ENCODE measurements around the gene COX10. TPM values are rescaled to one million over a fixed set of nuclear protein-coding genes. Genes with fewer than 3 reads are reported as not detected.
A peak's percentile ranks its signal among the peaks of the same experiment; 100 is the strongest.

The COX10 gene
- total RNA-seq, 1 experiment from 2014 or later: 13.4 TPM

DNA sequence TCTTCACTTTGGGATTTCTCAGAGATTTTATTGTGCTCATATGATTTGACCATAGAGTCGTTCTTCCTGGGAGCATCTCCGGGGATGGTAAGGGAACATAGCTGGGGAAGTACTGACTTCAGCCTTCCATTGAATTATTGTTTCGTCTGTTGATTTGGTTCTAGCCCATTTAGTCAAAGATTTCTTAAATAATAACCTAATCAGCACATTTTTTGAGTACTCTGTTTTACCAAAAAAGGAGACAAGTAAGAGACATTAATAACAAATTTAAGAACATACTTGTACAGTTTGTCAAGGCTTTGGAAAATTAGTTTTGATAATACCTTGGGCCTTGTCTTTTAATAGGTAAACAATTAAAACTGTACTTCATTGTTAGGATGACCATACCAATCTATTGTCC, 89.4 kb downstream of the COX10 start:
- H3K27ac ChIP-seq (ENCODE audit: low read length): no peak overlapping the region
- in situ Hi-C loops (cut with HindIII; ENCODE audit: low pct_unique_long_range_greater_than_20kb, low sequenced_read_pairs) (no loop called here), intact Hi-C loops (cut with micrococcal nuclease; ENCODE audit: unreplicated experiment) (no loop called here)
- H3K36me3 ChIP-seq (ENCODE audit: control insufficient read depth, insufficient read depth, low read length): no peaks in the 10 kb centered on the region
- POLR2A ChIA-PET: no interaction called here
- DNase-seq (ENCODE audit: low read depth, low spot score) (no peak), ATAC-seq (no peak)
- H3K4me3 ChIP-seq (ENCODE audit: low read depth in 2 of 2, low read length in 2 of 2): no peak overlapping the region
- H3K4me1 ChIP-seq (ENCODE audit: control insufficient read depth, insufficient read depth, low read length): no peaks in the 10 kb centered on the region
- no peak for TF ChIP-seq SIN3A (IDR thresholded peaks at IDR 0.05; ENCODE audit: borderline replicate concordance, insufficient read depth, low read depth, low read length)
- no peak for TF ChIP-seq POLR2AphosphoS5 (IDR thresholded peaks at IDR 0.05; ENCODE audit: low read depth, low read length)
- TF ChIP-seq TCF7L2 (IDR thresholded peaks at IDR 0.05; ENCODE audit: low read depth, low read length): no peak
- TF ChIP-seq, protein P1, sequence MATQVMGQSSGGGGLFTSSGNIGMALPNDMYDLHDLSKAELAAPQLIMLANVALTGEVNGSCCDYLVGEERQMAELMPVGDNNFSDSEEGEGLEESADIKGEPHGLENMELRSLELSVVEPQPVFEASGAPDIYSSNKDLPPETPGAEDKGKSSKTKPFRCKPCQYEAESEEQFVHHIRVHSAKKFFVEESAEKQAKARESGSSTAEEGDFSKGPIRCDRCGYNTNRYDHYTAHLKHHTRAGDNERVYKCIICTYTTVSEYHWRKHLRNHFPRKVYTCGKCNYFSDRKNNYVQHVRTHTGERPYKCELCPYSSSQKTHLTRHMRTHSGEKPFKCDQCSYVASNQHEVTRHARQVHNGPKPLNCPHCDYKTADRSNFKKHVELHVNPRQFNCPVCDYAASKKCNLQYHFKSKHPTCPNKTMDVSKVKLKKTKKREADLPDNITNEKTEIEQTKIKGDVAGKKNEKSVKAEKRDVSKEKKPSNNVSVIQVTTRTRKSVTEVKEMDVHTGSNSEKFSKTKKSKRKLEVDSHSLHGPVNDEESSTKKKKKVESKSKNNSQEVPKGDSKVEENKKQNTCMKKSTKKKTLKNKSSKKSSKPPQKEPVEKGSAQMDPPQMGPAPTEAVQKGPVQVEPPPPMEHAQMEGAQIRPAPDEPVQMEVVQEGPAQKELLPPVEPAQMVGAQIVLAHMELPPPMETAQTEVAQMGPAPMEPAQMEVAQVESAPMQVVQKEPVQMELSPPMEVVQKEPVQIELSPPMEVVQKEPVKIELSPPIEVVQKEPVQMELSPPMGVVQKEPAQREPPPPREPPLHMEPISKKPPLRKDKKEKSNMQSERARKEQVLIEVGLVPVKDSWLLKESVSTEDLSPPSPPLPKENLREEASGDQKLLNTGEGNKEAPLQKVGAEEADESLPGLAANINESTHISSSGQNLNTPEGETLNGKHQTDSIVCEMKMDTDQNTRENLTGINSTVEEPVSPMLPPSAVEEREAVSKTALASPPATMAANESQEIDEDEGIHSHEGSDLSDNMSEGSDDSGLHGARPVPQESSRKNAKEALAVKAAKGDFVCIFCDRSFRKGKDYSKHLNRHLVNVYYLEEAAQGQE (IDR thresholded peaks at IDR 0.05; ENCODE audit: insufficient read depth in 1 of 2, low read depth in 2 of 2, low read length in 1 of 2): no peak
- CTCF ChIA-PET: no interaction called here
- H3K27me3 ChIP-seq (ENCODE audit: control insufficient read depth, insufficient read depth, low read length): no peaks in the 10 kb centered on the region
- no TSS peak for BruUV-seq (replicated peaks)
- H3K9me3 ChIP-seq (ENCODE audit: control insufficient read depth, insufficient read depth, low read depth, low read length): no peaks in the 10 kb centered on the region

- Histone ChIP-seq H3K27ac (ENCODE audit: low read length) (no peak overlapping the region), H3K4me1 (ENCODE audit: control insufficient read depth, insufficient read depth, low read length) (no peaks in the 10 kb centered on the region), H3K27me3 (ENCODE audit: control insufficient read depth, insufficient read depth, low read length) (no peaks in the 10 kb centered on the region), H3K9me3 (ENCODE audit: control insufficient read depth, insufficient read depth, low read depth, low read length) (no peaks in the 10 kb centered on the region), H3K36me3 (ENCODE audit: control insufficient read depth, insufficient read depth, low read length) (no peaks in the 10 kb centered on the region; the same call in 1 of the 2 replicates), H3K4me3 (ENCODE audit: low read depth in 2 of 2, low read length in 2 of 2) (no peak overlapping the region)
- no peak for DNase-seq (ENCODE audit: low read depth, low spot score)
- CTCF ChIA-PET: no interaction called here
- POLR2A ChIA-PET: no interaction called here
- no peak for ATAC-seq
- intact Hi-C loops (cut with micrococcal nuclease; ENCODE audit: unreplicated experiment): no loop called here
- TSS peak; percentile 22 for BruUV-seq (replicated peaks)
- TF ChIP-seq, protein P1 (IDR thresholded peaks at IDR 0.05; ENCODE audit: insufficient read depth in 1 of 2, low read depth in 2 of 2, low read length in 1 of 2): no peak
- no peak for TF ChIP-seq TCF7L2 (IDR thresholded peaks at IDR 0.05; ENCODE audit: low read depth, low read length)
- no peak for TF ChIP-seq POLR2AphosphoS5 (IDR thresholded peaks at IDR 0.05; ENCODE audit: low read depth, low read length)
- TF ChIP-seq SIN3A (IDR thresholded peaks at IDR 0.05; ENCODE audit: borderline replicate concordance, insufficient read depth, low read depth, low read length): no peak
- in situ Hi-C loops (cut with HindIII; ENCODE audit: low pct_unique_long_range_greater_than_20kb, low sequenced_read_pairs): no loop called here
These were observed 92.1 kb downstream of the COX10 start for GRCh38 chr17:14161419-14161818.

GRCh38 chr17:14165616-14166015, 96.3 kb downstream of the COX10 start:
- no peak for DNase-seq (ENCODE audit: low read depth, low spot score)
- ATAC-seq: no peak
- ChIA-PET CTCF (no interaction called here), POLR2A (no interaction called here)
- intact Hi-C loops (cut with micrococcal nuclease; ENCODE audit: unreplicated experiment): no loop called here
- no TSS peak for BruUV-seq (replicated peaks)
- H3K27ac ChIP-seq (ENCODE audit: low read length): no peak overlapping the region
- no peak for TF ChIP-seq POLR2AphosphoS5 (IDR thresholded peaks at IDR 0.05; ENCODE audit: low read depth, low read length)
- TF ChIP-seq, protein P1 (IDR thresholded peaks at IDR 0.05; ENCODE audit: insufficient read depth in 1 of 2, low read depth in 2 of 2, low read length in 1 of 2): no peak
- TF ChIP-seq SIN3A (IDR thresholded peaks at IDR 0.05; ENCODE audit: borderline replicate concordance, insufficient read depth, low read depth, low read length): no peak
- TF ChIP-seq, protein P2, sequence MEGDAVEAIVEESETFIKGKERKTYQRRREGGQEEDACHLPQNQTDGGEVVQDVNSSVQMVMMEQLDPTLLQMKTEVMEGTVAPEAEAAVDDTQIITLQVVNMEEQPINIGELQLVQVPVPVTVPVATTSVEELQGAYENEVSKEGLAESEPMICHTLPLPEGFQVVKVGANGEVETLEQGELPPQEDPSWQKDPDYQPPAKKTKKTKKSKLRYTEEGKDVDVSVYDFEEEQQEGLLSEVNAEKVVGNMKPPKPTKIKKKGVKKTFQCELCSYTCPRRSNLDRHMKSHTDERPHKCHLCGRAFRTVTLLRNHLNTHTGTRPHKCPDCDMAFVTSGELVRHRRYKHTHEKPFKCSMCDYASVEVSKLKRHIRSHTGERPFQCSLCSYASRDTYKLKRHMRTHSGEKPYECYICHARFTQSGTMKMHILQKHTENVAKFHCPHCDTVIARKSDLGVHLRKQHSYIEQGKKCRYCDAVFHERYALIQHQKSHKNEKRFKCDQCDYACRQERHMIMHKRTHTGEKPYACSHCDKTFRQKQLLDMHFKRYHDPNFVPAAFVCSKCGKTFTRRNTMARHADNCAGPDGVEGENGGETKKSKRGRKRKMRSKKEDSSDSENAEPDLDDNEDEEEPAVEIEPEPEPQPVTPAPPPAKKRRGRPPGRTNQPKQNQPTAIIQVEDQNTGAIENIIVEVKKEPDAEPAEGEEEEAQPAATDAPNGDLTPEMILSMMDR (IDR thresholded peaks at IDR 0.05): no peak
- TF ChIP-seq TCF7L2 (IDR thresholded peaks at IDR 0.05; ENCODE audit: low read depth, low read length): no peak
- H3K36me3 ChIP-seq (ENCODE audit: control insufficient read depth, insufficient read depth, low read length): no peaks in the 10 kb centered on the region; the same call in 1 of the 2 replicates
- H3K27me3 ChIP-seq (ENCODE audit: control insufficient read depth, insufficient read depth, low read length): no peaks in the 10 kb centered on the region
- H3K4me3 ChIP-seq (ENCODE audit: low read depth in 2 of 2, low read length in 2 of 2): no peak overlapping the region
- H3K9me3 ChIP-seq (ENCODE audit: control insufficient read depth, insufficient read depth, low read depth, low read length): no peaks in the 10 kb centered on the region; the same call in 1 of the 2 replicates
- no peaks in the 10 kb centered on the region for H3K4me1 ChIP-seq (ENCODE audit: control insufficient read depth, insufficient read depth, low read length)
- in situ Hi-C loops (cut with HindIII; ENCODE audit: low pct_unique_long_range_greater_than_20kb, low sequenced_read_pairs): no loop called here
